ENCODE data around the gene ZNF397.
"Not testable (repeated sequence)": the region's sequence is repeated elsewhere in the genome, so short reads cannot be mapped to it uniquely, and the experiment has no call there.

Gene ZNF397

DNA sequence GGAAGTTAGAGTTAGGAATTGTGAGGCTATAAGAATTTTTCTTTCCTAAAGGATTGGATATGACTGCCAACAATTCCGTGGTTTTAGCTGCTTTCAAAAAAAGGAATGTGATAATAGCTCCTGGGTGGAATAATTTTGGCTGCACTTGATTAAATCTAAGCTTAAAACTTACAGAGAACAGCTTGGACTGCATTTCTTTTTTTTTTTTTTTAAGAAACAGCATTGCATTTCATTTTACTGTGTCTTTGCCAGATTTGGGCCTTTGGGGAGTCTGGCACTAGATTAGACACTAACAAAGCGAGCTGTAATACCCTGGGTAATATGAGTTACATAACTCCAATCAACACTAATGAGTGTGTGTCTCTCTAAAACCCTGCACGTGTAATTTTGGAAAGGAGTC is 37.8 kb upstream of the ZNF397 start:
- ChIA-PET POLR2A (ENCODE audit: low non-redundant PET) (no interaction called here), CTCF (no interaction called here)
- no peak for TF ChIP-seq CTCF (conservative IDR thresholded peaks at IDR 0.05; ENCODE audit: low read depth)
- DNase-seq (ENCODE audit: low spot score), result no peak
- H3K27ac ChIP-seq, result no peak overlapping the region

GRCh38 chr18:35205199-35205712 is 35.6 kb upstream of the ZNF397 start:
- DNase-seq (ENCODE audit: low spot score), result no peak
- TF ChIP-seq CTCF (conservative IDR thresholded peaks at IDR 0.05; ENCODE audit: low read depth), result no peak
- ChIA-PET POLR2A (ENCODE audit: low non-redundant PET) (no interaction called here), CTCF (no interaction called here)
- no peak overlapping the region for H3K27ac ChIP-seq

- DNase-seq (ENCODE audit: low spot score); POLR2A ChIA-PET (ENCODE audit: low non-redundant PET); CTCF ChIA-PET; H3K27ac ChIP-seq: not testable (repeated sequence)
Observed at GRCh38 chr18:35205746-35206458, 34.9 kb upstream of the ZNF397 start.

- no peak for DNase-seq (ENCODE audit: low spot score)
- no peak overlapping the region for H3K27ac ChIP-seq
- TF ChIP-seq CTCF (conservative IDR thresholded peaks at IDR 0.05; ENCODE audit: low read depth), result no peak
- ChIA-PET POLR2A (ENCODE audit: low non-redundant PET) (no interaction called here), CTCF (no interaction called here)
Observed at GRCh38 chr18:35215026-35215425, 25.8 kb upstream of the ZNF397 start.

DNA sequence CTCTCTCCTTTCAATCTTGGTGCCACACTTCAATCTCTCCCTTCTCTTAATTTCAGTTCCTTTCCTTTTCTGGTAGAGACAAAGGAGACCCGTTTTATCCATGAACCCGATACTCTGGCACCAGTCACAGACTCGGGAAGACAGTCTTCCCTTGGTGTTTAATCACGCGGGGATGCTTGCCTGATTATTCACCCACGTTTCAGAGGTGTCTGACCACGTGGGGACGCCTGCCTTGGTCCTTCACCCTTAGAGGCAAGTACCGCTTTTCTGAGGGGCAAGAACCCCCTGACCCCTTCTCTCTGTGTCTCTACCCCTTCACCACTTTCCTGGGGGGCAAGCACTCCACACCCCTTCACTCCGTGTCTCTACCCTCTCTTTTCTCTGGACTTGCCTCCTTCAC is 24.2 kb upstream of the ZNF397 start:
- DNase-seq (ENCODE audit: low spot score); CTCF ChIA-PET; POLR2A ChIA-PET (ENCODE audit: low non-redundant PET); H3K27ac ChIP-seq: not testable (repeated sequence)

DNA sequence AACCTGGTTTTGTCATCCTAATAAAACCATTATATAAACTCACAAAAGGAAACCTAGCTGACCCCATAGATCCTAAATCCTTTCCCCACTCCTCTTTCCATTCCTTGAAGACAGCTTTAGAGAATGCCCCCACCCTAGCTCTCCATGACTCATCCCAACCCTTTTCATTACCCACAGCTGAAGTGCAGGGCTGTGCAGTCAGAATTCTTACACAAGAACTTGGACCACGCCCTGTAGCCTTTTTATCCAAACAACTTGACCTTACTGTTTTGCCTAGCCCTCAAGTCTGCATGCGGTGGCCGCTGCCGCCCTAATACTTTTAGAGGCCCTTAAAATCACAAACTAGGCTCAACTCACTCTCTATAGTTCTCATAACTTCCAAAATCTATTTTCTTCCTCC is 21.5 kb upstream of the ZNF397 start:
- POLR2A ChIA-PET (ENCODE audit: low non-redundant PET); CTCF ChIA-PET: not testable (repeated sequence)

GRCh38 chr18:35220424-35220823 is 20.4 kb upstream of the ZNF397 start:
- CTCF ChIA-PET, result no interaction called here
- DNase-seq (ENCODE audit: low spot score), result no peak
- TF ChIP-seq CTCF (conservative IDR thresholded peaks at IDR 0.05; ENCODE audit: low read depth), result no peak
- H3K27ac ChIP-seq, result no peak overlapping the region
- POLR2A ChIA-PET (ENCODE audit: low non-redundant PET), result no interaction called here

More for the DNA sequence above, 21.5 kb upstream of the ZNF397 start:
- H3K27ac ChIP-seq; DNase-seq (ENCODE audit: low spot score): not testable (repeated sequence)

- ChIA-PET POLR2A (ENCODE audit: low non-redundant PET) (no interaction called here), CTCF (no interaction called here)
- no peak for DNase-seq (ENCODE audit: low spot score)
- H3K27ac ChIP-seq, result no peak overlapping the region
- no peak for TF ChIP-seq CTCF (conservative IDR thresholded peaks at IDR 0.05; ENCODE audit: low read depth)
Observed at GRCh38 chr18:35223797-35224196, 17.0 kb upstream of the ZNF397 start.

Data from RWPE1 (cell line).